A549 (cell line): Measurements from ENCODE around the gene LYPD6B.

Experiments used
- FOSB ChIP-seq: fragments of 250-450 bp; sonication (Bioruptor Pico); IDR thresholded peaks from 2 replicates; pipeline ENCODE4 v1.5.0; 2020; ENCODE audit warnings: mild to moderate bottlenecking, moderate library complexity
- PHF8 ChIP-seq: fragments of 200-600 bp; sonication (generic); IDR thresholded peaks from 2 replicates; pipeline ENCODE4 v1.6.1; 2016; ENCODE audit warnings: low read depth, mild to moderate bottlenecking, antibody characterized with exemption, moderate library complexity, borderline replicate concordance
- POLR2A ChIP-seq: IDR thresholded peaks from 2 replicates; pipeline ENCODE4 v1.6.1; 2012; ENCODE audit warnings: mild to moderate bottlenecking, low read length
- RAD21 ChIP-seq, 2 experiments: fragments of >200 bp in 1 of 2; sonication (Bioruptor Twin) in 1 of 2; formaldehyde crosslinking in 1 of 2; IDR thresholded peaks in 1 of 2; conservative IDR thresholded peaks in 1 of 2; 2 replicates in 1 of 2; 3 replicates in 1 of 2; pipeline ENCODE4 v1.6.1; 2012 to 2018; ENCODE audit warnings: inconsistent platforms in 1 of 2

DNA sequence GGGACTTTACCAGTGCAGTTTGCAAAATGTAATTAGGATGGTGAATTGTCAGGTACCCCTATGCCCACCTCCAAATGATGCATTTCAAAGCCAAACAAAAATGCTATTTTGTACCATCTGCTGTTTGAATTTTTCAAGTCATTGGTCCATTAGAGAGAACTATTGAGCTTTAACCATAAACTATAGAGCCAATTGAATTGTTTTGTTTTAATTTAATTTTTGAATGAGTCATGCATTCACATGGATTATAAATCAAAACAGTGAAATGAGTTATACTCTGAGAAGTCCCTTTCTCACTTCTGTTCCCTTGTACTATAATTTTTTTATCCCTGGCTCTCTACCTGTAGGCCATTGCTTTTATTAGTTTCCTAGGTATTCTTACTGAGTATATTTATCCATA, 151.3 kb downstream of the LYPD6B start:
- TF ChIP-seq POLR2A (no peak), FOSB (CRISPR knock-in tag) (no peak), PHF8 (no peak), RAD21 (conservative IDR thresholded peaks at IDR 0.05 in 1 of 2, IDR thresholded peaks at IDR 0.05 in 1 of 2) (no peak)
